AG10803 (cell line): ENCODE data around the gene YWHAG.
A peak's percentile ranks its signal among the peaks of the same experiment; 100 is the strongest.

Experiments
- DNase-seq: peaks from one replicate; pipeline ENCODE4 v3.0.0; 2010; ENCODE audit warnings: low read depth
- H3K4me3 ChIP-seq: 2 replicates; pipeline ENCODE4 v1.5.1; 2011; ENCODE audit warnings: mild to moderate bottlenecking, low read length, control low read depth
- TF ChIP-seq, protein P1 (sequence below): conservative IDR thresholded peaks from 2 replicates; pipeline ENCODE4 v1.5.1; 2011; ENCODE audit warnings: mild to moderate bottlenecking, low read length, control low read depth, inconsistent platforms

YWHAG gene

DNA sequence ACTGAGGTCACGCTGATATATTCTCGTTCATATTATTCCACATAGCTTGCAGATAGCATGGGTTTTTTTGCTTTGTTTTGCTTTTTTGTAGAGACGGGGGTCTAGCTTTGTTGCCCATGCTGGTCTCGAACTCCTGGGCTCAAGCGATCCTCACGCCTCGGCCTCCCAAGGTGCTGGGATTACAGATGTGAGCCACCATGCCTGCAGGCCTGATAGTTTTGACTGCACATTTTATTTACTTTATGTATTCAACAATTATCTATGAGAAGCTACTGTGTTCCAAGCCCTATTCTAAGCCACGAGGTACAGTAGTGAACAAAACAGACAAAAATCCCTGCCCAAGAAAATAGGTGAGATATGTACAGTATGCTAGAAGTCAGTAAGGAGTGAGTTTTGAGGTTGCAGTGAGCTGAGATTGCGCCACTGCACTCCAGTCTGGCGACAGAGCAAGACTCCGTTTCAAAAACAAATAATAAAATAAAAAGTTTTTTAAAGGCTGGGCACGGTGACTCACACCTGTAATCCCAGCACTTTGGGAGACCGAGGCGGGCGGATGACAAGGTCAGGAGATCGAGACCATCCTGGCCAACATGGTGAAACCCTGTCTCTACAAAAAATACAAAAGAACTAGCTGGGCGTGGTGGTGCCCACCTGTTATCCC is 1.3 kb upstream of the YWHAG start:
- TF ChIP-seq, protein P1, sequence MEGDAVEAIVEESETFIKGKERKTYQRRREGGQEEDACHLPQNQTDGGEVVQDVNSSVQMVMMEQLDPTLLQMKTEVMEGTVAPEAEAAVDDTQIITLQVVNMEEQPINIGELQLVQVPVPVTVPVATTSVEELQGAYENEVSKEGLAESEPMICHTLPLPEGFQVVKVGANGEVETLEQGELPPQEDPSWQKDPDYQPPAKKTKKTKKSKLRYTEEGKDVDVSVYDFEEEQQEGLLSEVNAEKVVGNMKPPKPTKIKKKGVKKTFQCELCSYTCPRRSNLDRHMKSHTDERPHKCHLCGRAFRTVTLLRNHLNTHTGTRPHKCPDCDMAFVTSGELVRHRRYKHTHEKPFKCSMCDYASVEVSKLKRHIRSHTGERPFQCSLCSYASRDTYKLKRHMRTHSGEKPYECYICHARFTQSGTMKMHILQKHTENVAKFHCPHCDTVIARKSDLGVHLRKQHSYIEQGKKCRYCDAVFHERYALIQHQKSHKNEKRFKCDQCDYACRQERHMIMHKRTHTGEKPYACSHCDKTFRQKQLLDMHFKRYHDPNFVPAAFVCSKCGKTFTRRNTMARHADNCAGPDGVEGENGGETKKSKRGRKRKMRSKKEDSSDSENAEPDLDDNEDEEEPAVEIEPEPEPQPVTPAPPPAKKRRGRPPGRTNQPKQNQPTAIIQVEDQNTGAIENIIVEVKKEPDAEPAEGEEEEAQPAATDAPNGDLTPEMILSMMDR, result no peak
- peak; percentile 26 for DNase-seq
- H3K4me3 ChIP-seq, result peak overlapping the region; percentile 74; the same call in 1 of the 2 replicates

DNA sequence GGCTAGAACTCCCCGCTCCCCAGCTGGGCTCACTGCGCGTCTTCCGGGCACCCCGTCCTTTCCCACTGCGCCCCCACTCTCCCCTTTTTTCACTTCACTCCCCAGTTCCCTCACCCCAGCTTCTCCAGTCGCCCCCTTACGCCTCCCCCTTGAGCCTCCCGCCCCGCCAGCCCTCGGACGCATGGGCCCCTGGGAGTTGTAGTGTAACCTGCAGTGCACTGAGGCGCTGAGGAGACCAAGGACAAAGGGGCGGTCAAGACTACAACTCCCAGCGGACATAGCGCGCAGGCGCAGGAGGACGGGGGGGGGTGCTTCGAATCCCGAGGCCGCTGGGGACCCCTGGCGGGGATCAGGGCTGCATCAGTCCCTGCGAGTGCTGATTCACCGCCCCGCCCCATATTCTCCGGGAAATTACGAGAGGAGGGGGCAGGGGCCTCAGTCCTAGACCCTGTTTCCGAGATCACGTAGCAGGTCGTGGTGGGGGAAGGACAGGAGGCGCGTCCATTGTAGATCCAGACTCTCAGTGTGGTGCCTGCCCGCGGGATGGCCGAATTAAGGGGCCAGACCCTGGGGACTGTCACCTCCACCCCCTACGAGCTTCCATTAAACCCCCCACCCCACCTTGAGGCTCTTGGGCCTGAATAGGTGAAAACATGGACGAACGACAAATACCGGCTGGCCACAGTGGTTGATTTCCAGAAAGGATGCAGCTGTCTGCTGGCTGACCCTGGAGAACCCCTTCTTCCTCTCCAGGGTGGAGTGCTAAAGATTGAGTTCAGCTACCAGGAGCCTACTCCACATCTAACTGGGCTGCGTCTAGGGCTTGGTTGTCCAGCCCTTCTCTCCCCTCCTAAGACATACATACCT is 553 bp upstream of the YWHAG start:
- TF ChIP-seq, protein P1, result peak; percentile 63
- peak overlapping the region; percentile 74 for H3K4me3 ChIP-seq
- peak; percentile 98 for DNase-seq

DNA sequence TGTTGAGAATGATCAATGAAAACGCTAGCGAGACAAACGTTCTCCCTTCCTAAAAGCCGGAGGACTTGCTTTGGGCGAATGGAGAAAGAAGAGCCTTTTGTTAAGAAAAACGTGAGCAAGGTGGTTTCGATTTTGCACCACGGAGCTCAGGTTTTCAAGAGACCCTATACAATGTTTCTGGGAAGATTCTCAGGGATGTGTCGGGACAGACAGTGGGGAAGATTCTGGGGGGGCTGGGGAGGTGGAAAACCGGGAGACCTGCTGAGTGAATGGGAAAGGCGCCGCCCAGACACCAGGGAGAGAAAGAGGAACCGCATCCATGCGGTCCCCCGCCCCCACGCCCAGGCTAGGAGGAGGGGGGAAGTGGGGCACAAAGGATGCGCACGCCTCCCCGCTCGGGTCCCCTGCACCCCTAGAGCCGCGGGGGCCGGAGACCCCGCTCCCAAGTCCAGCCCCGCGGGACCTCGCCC is 745 bp downstream of the YWHAG start:
- TF ChIP-seq, protein P1, result no peak
- peak overlapping the region; percentile 91 for H3K4me3 ChIP-seq
- DNase-seq, result no peak

DNA sequence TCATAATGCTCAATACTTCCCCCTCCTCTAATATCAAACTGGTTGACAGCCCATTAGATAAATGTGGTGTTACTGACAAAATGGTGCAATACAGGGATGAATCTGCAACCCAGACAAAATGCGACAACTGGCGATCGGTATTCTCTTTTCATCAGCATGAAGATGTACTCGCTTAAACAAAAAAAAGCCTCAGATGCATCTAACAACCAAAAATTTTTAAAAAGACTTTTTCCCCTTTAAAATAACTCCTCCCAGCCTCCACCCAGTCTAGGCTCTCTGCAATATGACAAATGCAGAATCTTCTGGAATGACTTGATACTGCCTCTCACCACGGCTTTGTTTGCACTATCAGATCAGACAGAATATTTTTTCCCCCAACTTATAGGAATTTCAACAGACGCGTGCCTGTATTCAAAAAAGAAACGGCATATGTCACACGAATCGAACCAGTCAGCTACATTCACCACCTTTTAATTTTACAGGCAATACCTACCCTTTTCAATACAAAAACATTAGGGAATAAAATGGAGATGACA is 1.2 kb downstream of the YWHAG start:
- peak overlapping the region; percentile 91 for H3K4me3 ChIP-seq
- DNase-seq, result no peak
- TF ChIP-seq, protein P1, result no peak

DNA sequence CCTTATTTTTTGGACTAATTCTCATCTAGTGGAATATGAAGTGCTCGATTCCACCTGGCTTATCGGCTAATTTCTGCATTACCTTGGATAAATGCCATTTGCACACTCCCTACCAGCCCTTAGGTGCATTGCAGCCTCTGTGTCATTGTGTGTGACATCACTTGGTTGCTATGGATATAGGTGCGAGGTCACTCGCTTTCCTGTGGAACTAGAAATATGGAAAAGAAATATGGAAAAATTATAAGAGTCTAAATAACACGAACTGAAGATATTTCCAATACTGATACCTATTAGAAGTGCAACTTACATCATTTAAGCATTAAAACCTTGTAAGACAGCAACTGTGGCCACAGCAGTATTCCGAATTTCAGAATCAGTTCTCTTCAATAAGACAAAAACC is 2.0 kb downstream of the YWHAG start:
- TF ChIP-seq, protein P1, result no peak
- DNase-seq, result no peak
- H3K4me3 ChIP-seq, result peak overlapping the region; percentile 91

DNA sequence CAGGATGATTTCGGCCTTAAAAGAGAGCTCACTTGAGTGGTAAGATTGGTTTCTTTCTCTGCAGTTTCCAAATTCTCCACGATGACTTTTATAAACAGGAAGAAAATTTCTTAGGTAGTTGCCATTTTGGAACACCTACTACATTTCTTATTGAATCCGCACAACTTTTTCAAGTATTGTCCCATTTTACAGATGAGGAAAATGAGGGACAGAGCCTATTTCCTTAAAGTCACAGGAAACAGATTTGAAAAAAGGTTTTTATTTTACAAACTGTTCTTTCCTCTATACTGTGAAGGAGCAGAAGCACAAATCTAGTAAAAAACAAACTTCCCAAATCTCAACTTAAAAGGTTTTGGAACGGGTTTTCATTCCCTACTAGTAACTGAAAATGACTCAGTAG is 2.7 kb downstream of the YWHAG start:
- no peak for DNase-seq
- no peak overlapping the region for H3K4me3 ChIP-seq
- TF ChIP-seq, protein P1, result no peak
